Upper lobe of left lung (tissue), 6 donors: ENCODE measurements around the gene CEP128. TPM values are rescaled to one million over a fixed set of nuclear protein-coding genes. Genes with fewer than 3 reads are reported as not detected.

Experiments used
- ATAC-seq, 2 donors: fragments of 200-7000 bp; cut with Tn5 transposase; one replicate each; pipeline ENCODE4 v1.9.1; 2022; ENCODE audit warnings: mild to moderate bottlenecking in 2 of 2, moderate library complexity in 2 of 2; ENCODE audit not compliant: low FRiP score in 2 of 2
- DNase-seq, 2 donors: peaks; one replicate each; pipeline ENCODE4 v3.0.0-alpha.2; 2019 to 2020
- H3K27ac ChIP-seq, 4 donors: fragments of 200-600 bp; sonication (generic); one replicate each; pipeline ENCODE4 v1.5.1; 2016 to 2019
- H3K27me3 ChIP-seq, 4 donors: fragments of 200-600 bp; sonication (generic); one replicate each; pipeline ENCODE4 v1.5.1; 2017 to 2019
- H3K36me3 ChIP-seq, 4 donors: fragments of 200-600 bp; sonication (generic); one replicate each; pipeline ENCODE4 v1.5.1; 2016 to 2019
- H3K4me1 ChIP-seq, 4 donors: fragments of 200-600 bp; sonication (generic); one replicate each; pipeline ENCODE4 v1.5.1; 2018 to 2019
- H3K4me3 ChIP-seq, 4 donors: fragments of 200-600 bp; sonication (generic); one replicate each; pipeline ENCODE4 v1.5.1; 2017 to 2019; ENCODE audit warnings: mild to moderate bottlenecking in 2 of 4, moderate library complexity in 1 of 4
- H3K9me3 ChIP-seq, 4 donors: fragments of 200-600 bp; sonication (generic); one replicate each; pipeline ENCODE4 v1.5.1; 2018 to 2019
- EP300 ChIP-seq, 4 donors: sonication (generic); formaldehyde crosslinking; IDR thresholded peaks; one replicate each; pipeline ENCODE4 v1.5.1; 2017; ENCODE audit warnings: antibody characterized with exemption in 4 of 4, control low read depth in 2 of 4
- POLR2A ChIP-seq, 4 donors: fragments of 450-650 bp; IDR thresholded peaks; one replicate each; pipeline ENCODE4 v1.5.1; 2016 to 2017; ENCODE audit warnings: antibody characterized with exemption in 4 of 4, mild to moderate bottlenecking in 2 of 4
- POLR2AphosphoS5 ChIP-seq, 2 donors: sonication (generic); formaldehyde crosslinking; IDR thresholded peaks; one replicate each; pipeline ENCODE4 v1.5.1; 2017; ENCODE audit warnings: antibody characterized with exemption in 2 of 2
- WGBS, 2 donors: methylation state at CpG; one replicate each; pipeline ENCODE4 v1.1.5; 2017 to 2018; 5-methylcytosine and 5-hydroxymethylcytosine counted together
- total RNA-seq, 6 donors: library from RNA; depleted of rRNA in 4 of 6; stranded (reverse); fragments of >200 nt in 4 of 6; gene quantifications; one replicate each; pipeline versions ENCODE4 v1.1.0 to v1.2.1, GENCODE V29; 2016 to 2021
- TF ChIP-seq, protein P1 (sequence below), 6 experiments: fragments of 450-650 bp in 4 of 6; fragments of 200-600 bp in 2 of 6; sonication (generic) in 2 of 6; IDR thresholded peaks; one replicate each; pipeline ENCODE4 v1.5.1; 2016 to 2019; ENCODE audit warnings: antibody characterized with exemption in 6 of 6
- donor health status: DM: no; HTN: no; CAD: no; lungs with moderate emphysema.
- donor health status: DM: no; HTN: yes; CAD: no; lungs with severe emphysema.

Gene CEP128
- total RNA-seq, 6 donors from 2014 or later = 5.7 to 31.7 (median 7.5) TPM

DNA sequence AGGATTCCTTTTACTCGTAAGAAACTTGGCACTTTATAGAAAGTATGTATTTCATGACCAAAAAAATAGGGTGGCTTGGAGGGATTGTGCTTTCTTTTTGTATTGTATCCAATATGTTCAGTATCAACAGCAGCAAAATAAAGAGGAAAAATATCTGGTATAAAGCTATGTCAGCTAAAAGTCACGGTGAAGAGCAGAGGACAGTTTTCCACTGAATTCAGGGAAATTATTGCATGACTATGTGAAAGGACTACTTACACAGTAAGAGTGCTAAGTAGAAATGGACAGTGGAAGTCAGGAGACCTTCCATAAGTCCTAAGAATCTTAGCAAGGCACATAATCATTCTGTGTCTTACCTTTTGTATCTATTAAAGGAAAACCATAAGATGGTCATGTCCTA, 33.1 kb upstream of the CEP128 start:
- no peak overlapping the region for H3K4me3 ChIP-seq
- no peaks in the 10 kb centered on the region for H3K9me3 ChIP-seq
- TF ChIP-seq EP300 (IDR thresholded peaks at IDR 0.05) (no peak), POLR2A (IDR thresholded peaks at IDR 0.05) (no peak), POLR2AphosphoS5 (IDR thresholded peaks at IDR 0.05) (no peak)
- TF ChIP-seq, protein P1, sequence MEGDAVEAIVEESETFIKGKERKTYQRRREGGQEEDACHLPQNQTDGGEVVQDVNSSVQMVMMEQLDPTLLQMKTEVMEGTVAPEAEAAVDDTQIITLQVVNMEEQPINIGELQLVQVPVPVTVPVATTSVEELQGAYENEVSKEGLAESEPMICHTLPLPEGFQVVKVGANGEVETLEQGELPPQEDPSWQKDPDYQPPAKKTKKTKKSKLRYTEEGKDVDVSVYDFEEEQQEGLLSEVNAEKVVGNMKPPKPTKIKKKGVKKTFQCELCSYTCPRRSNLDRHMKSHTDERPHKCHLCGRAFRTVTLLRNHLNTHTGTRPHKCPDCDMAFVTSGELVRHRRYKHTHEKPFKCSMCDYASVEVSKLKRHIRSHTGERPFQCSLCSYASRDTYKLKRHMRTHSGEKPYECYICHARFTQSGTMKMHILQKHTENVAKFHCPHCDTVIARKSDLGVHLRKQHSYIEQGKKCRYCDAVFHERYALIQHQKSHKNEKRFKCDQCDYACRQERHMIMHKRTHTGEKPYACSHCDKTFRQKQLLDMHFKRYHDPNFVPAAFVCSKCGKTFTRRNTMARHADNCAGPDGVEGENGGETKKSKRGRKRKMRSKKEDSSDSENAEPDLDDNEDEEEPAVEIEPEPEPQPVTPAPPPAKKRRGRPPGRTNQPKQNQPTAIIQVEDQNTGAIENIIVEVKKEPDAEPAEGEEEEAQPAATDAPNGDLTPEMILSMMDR (IDR thresholded peaks at IDR 0.05) = no peak
- H3K4me1 ChIP-seq = no peaks in the 10 kb centered on the region
- no peaks in the 10 kb centered on the region for H3K27me3 ChIP-seq
- no peak for ATAC-seq
- H3K27ac ChIP-seq = no peak overlapping the region
- 72 to 83% methylated on average over 2 of the region's 2 CpGs for WGBS, 2 donors
- DNase-seq = no peak
- H3K36me3 ChIP-seq = no peaks in the 10 kb centered on the region

DNA sequence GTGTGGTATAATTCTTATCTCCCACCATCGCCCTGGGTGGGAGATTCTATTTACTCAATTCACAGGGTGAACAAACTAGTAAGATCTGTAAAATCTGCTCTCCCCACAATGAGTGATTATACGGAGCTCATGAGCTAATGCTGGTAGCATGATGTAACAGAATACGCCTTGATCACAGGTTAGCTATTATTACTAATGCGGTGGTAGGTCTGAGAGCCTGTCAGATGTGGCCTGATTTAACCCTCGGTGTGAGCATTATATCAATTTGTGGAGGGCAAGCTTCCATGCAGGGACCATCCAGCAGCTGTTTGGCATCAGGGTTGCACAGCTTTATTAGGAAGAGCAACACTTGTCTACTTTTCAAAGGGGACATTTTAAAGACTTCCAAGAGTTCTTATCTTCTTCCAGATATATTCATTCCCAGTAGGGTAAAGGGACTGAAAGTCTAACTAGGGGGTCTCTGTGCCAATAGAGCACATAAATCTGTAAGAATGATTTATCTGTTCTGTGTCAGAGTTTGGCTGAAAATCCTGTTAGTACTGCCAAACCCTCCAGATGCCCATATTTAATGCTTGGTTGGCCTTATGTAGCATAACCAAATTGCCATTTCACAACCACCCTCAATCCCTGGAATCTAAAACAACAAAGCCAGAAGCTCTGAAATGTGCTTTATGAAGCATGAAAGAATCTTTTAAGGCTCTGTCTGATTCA, 32.5 kb upstream of the CEP128 start:
- WGBS, 2 donors = 63 to 77% methylated on average over 5 of the region's 5 CpGs
- Histone ChIP-seq H3K27ac (no peak overlapping the region), H3K36me3 (no peaks in the 10 kb centered on the region), H3K4me3 (no peak overlapping the region), H3K9me3 (no peaks in the 10 kb centered on the region), H3K27me3 (no peaks in the 10 kb centered on the region), H3K4me1 (no peaks in the 10 kb centered on the region)
- TF ChIP-seq, protein P1 (IDR thresholded peaks at IDR 0.05) = no peak
- no peak for TF ChIP-seq POLR2A (IDR thresholded peaks at IDR 0.05)
- no peak for TF ChIP-seq POLR2AphosphoS5 (IDR thresholded peaks at IDR 0.05)
- TF ChIP-seq EP300 (IDR thresholded peaks at IDR 0.05) = no peak
- DNase-seq (no peak), ATAC-seq (no peak)

DNA sequence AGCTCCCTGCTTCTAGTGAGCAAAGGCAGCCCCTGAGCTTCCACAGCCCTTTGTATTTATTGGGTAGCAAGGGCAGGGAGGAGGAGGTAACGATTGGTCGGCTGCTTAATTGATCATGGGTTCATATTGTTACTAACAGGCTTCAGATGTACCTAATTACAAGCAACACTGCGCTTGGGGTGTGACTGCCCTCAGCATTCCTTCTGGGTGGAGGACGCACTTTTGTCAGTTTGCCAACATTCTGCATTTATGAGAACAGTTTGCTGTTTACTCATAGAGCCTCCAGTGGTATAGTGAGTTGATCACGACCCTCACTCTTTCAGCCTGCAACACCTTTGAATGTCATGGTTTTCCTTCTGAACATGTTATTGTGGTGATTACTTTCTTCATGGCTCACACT, 23.5 kb upstream of the CEP128 start:
- no peaks in the 10 kb centered on the region for H3K36me3 ChIP-seq
- H3K4me1 ChIP-seq = no peaks in the 10 kb centered on the region
- H3K27ac ChIP-seq = no peak overlapping the region
- DNase-seq (no peak), ATAC-seq (no peak)
- TF ChIP-seq, protein P1 (IDR thresholded peaks at IDR 0.05) = no peak
- TF ChIP-seq POLR2A (IDR thresholded peaks at IDR 0.05) (no peak), POLR2AphosphoS5 (IDR thresholded peaks at IDR 0.05) (no peak), EP300 (IDR thresholded peaks at IDR 0.05) (no peak)
- 63 to 75% methylated on average over 5 of the region's 5 CpGs for WGBS, 2 donors
- no peaks in the 10 kb centered on the region for H3K9me3 ChIP-seq
- no peaks in the 10 kb centered on the region for H3K27me3 ChIP-seq
- no peak overlapping the region for H3K4me3 ChIP-seq

DNA sequence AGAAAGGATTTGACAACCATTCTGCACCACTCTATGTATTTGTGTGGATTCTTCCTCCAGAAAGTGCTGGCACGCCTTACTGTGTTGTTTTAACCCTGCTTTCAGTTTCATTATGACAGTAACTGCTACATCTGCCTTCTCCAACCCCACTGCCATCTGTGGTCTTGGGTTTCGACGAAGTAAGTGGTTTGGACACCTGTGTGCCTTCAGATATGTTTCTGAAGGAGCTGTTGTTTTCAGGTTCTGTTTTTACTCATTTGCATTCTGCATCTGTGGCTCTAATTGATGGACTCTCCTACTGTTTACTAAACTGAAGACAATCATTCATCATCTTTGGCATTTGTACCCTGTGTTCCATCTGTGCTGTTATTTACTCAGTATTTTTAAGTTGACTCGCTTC, 18.0 kb upstream of the CEP128 start:
- ATAC-seq (no peak), DNase-seq (no peak)
- peaks cover 0 to 6% (median 2%) of the 10 kb centered on the region in 4 donors for H3K27me3 ChIP-seq
- 38 to 62% methylated on average over 4 of the region's 4 CpGs for WGBS, 2 donors
- TF ChIP-seq POLR2A (IDR thresholded peaks at IDR 0.05) (no peak), EP300 (IDR thresholded peaks at IDR 0.05) (no peak), POLR2AphosphoS5 (IDR thresholded peaks at IDR 0.05) (no peak)
- TF ChIP-seq, protein P1 (IDR thresholded peaks at IDR 0.05) = no peak
- H3K9me3 ChIP-seq = no peaks in the 10 kb centered on the region
- no peaks in the 10 kb centered on the region for H3K36me3 ChIP-seq
- H3K4me1 ChIP-seq = peaks cover 3 to 11% (median 9%) of the 10 kb centered on the region in 4 donors
- H3K4me3 ChIP-seq = peak overlapping the region in 1 of 4 donors; percentile 9
- peak overlapping the region in 1 of 4 donors; percentile 8 for H3K27ac ChIP-seq

DNA sequence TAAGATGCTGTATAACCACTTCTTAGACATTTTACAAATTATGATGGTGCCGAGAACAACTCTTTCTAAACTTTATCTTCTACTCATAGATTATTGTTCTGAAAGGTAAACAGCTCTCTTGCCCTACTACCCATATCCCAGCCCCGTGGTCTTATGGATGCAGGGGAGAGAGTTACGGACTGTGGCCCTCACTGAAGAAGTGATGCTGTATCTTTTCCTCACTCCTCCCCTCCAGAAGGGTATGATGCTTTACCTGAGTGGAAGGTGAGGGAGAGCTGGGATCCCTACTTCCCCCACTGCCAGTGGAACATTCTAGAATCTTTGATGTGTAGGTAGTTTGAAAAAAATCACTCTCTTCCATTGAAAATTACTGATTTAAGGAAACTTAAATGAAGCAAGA, 17.4 kb upstream of the CEP128 start:
- no peak overlapping the region for H3K27ac ChIP-seq
- peaks cover 3 to 11% (median 9%) of the 10 kb centered on the region in 4 donors for H3K4me1 ChIP-seq
- no peak overlapping the region for H3K4me3 ChIP-seq
- 55 to 70% methylated on average over 3 of the region's 3 CpGs for WGBS, 2 donors
- H3K27me3 ChIP-seq = peaks cover 0 to 6% (median 2%) of the 10 kb centered on the region in 4 donors
- no peaks in the 10 kb centered on the region for H3K36me3 ChIP-seq
- no peak for DNase-seq
- ATAC-seq = no peak
- TF ChIP-seq, protein P1 (IDR thresholded peaks at IDR 0.05) = no peak
- TF ChIP-seq POLR2A (IDR thresholded peaks at IDR 0.05) (no peak), EP300 (IDR thresholded peaks at IDR 0.05) (no peak), POLR2AphosphoS5 (IDR thresholded peaks at IDR 0.05) (no peak)
- no peaks in the 10 kb centered on the region for H3K9me3 ChIP-seq
